Measurements from ENCODE around the gene SUPT20H. TPM values are rescaled to one million over a fixed set of nuclear protein-coding genes. Genes with fewer than 3 reads are reported as not detected.

SUPT20H gene
- total and polyA plus RNA-seq, 4 donors: 44.3 to 73.9 (median 69.0) TPM

DNA sequence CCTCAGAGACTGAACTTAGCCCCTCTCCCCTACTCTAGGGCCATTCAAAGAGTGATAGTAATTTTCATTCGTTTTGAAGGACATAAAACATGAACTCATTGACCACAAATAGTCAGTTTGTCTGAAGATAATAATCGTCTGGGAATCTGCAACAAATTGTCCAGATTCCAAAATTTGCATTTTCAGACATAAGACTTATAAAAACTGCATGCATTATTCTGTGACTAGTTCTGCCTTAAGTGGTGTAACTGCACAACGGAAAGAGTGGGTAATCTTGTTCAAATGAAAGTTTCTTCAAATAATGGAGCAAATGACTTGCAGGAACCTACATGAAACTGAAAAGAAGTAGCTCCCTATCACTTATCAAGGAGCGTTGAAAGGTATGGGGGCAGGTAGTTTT is 37.6 kb upstream of the SUPT20H start:
- Histone ChIP-seq H3K4me1 (ENCODE audit: control insufficient read depth, insufficient read depth, low read length) (no peaks in the 10 kb centered on the region), H3K4me3 (ENCODE audit: low read depth, low read length) (no peak overlapping the region), H3K36me3 (ENCODE audit: control insufficient read depth, insufficient read depth, low read length) (no peaks in the 10 kb centered on the region), H3K9me3 (ENCODE audit: control insufficient read depth, insufficient read depth, low read length) (no peaks in the 10 kb centered on the region), H3K27ac (ENCODE audit: low read depth, low read length) (no peak overlapping the region), H3K27me3 (ENCODE audit: control insufficient read depth, insufficient read depth, low read length) (no peaks in the 10 kb centered on the region)
- no peak for DNase-seq (ENCODE audit: low read depth in 4 of 6, low spot score in 6 of 6)
- WGBS (ENCODE audit: insufficient coverage): no CpG with 5 or more reads among the region's 4 CpGs

DNA sequence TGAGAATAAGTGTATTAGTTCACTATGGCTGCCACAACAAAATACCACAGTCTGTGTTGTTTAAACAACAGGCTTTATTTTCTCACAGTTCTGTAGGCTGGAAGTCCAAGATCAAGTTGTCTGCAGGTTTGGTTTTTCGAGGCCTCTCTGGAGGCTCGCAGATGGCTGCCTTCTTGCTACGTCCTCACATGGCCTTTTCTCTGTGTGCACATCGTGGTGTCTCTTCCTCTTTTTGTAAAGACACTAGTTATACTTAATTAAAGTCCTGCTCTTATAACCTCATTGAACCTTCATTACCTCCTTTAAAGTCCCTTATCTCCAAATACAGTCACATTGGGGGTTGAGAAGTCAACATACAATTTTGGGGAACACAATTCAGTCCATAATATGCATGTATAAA is 35.4 kb upstream of the SUPT20H start:
- H3K9me3 ChIP-seq (ENCODE audit: control insufficient read depth, insufficient read depth, low read length): no peaks in the 10 kb centered on the region
- no peak overlapping the region for H3K27ac ChIP-seq (ENCODE audit: low read depth, low read length)
- no peak for DNase-seq (ENCODE audit: low read depth in 4 of 6, low spot score in 6 of 6)
- no peaks in the 10 kb centered on the region for H3K36me3 ChIP-seq (ENCODE audit: control insufficient read depth, insufficient read depth, low read length)
- 93% methylated on average over 2 of the region's 4 CpGs for WGBS (ENCODE audit: insufficient coverage)
- H3K4me1 ChIP-seq (ENCODE audit: control insufficient read depth, insufficient read depth, low read length): no peaks in the 10 kb centered on the region
- no peaks in the 10 kb centered on the region for H3K27me3 ChIP-seq (ENCODE audit: control insufficient read depth, insufficient read depth, low read length)
- no peak overlapping the region for H3K4me3 ChIP-seq (ENCODE audit: low read depth, low read length)

DNA sequence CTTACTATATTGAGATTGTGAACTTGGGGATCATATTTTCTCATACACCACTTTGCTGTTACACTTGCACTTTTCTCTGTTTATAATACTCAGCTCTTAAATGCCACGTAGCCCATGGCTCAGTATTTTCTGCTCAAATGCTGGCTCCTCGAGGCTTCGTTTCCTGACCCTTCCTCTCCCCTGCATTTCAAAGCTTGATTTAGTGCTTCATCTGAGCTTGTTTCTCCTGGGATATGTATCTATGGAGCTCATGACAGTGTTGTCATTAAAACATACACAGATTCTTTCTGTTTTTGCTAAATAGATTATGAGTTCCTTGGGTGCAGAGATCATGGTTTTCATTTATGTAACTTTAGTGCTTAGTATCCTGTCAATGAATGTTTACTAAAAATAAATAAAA is 34.6 kb upstream of the SUPT20H start:
- no peaks in the 10 kb centered on the region for H3K36me3 ChIP-seq (ENCODE audit: control insufficient read depth, insufficient read depth, low read length)
- H3K9me3 ChIP-seq (ENCODE audit: control insufficient read depth, insufficient read depth, low read length): no peaks in the 10 kb centered on the region
- 57% methylated on average over 3 of the region's 3 CpGs for WGBS (ENCODE audit: insufficient coverage)
- no peak overlapping the region for H3K27ac ChIP-seq (ENCODE audit: low read depth, low read length)
- H3K4me3 ChIP-seq (ENCODE audit: low read depth, low read length): no peak overlapping the region
- no peaks in the 10 kb centered on the region for H3K4me1 ChIP-seq (ENCODE audit: control insufficient read depth, insufficient read depth, low read length)
- H3K27me3 ChIP-seq (ENCODE audit: control insufficient read depth, insufficient read depth, low read length): no peaks in the 10 kb centered on the region
- peak in 1 of 6 donors; percentile 5 for DNase-seq (ENCODE audit: low read depth in 4 of 6, low spot score in 6 of 6)

DNA sequence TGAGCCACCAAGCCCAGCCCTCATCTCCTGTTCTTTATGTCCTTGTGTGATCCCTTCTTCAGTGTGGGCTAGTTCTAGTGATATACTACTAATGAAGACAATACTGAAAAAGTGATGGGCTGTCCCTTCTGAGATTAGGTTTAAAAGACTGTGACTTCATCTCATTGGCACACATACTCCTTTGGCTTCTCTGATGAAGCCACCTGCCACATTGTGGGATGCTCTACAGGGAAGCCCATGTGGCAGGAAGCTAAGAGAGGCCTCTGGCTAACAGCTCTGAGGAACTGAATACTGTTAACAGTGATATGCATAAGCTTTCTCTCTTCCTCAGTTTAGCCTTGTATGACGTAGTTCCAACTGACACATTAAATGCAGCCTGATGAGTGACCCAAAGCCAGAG is 32.3 kb upstream of the SUPT20H start:
- H3K4me1 ChIP-seq (ENCODE audit: control insufficient read depth, insufficient read depth, low read length): no peaks in the 10 kb centered on the region
- no peak overlapping the region for H3K4me3 ChIP-seq (ENCODE audit: low read depth, low read length)
- H3K9me3 ChIP-seq (ENCODE audit: control insufficient read depth, insufficient read depth, low read length): no peaks in the 10 kb centered on the region
- WGBS (ENCODE audit: insufficient coverage): no CpG with 5 or more reads among the region's 1 CpG
- no peaks in the 10 kb centered on the region for H3K27me3 ChIP-seq (ENCODE audit: control insufficient read depth, insufficient read depth, low read length)
- H3K36me3 ChIP-seq (ENCODE audit: control insufficient read depth, insufficient read depth, low read length): no peaks in the 10 kb centered on the region
- DNase-seq (ENCODE audit: low read depth in 4 of 6, low spot score in 6 of 6): no peak
- H3K27ac ChIP-seq (ENCODE audit: low read depth, low read length): no peak overlapping the region

DNA sequence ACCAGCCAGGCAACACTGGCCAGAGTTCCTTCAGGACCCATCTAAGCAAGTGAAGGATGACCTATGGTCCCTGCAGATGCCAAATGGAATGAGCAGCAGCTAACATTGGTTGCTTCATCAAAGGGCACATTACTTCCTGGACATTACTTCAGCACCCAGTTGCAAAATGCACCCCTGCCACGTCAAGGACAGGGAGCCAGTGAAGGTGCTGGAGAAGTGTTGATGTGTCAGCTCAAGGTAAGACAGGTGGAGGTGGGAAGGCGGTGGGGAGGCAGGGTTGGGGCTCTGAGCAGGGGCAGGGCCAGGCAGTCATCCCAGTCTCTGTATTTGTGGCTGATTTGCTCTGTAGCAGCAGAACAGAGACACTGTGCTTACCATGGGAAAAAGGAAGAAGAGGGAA is 31.4 kb upstream of the SUPT20H start:
- 94% methylated on average over 2 of the region's 2 CpGs for WGBS (ENCODE audit: insufficient coverage)
- DNase-seq (ENCODE audit: low read depth in 4 of 6, low spot score in 6 of 6): no peak
- Histone ChIP-seq H3K27me3 (ENCODE audit: control insufficient read depth, insufficient read depth, low read length) (no peaks in the 10 kb centered on the region), H3K4me1 (ENCODE audit: control insufficient read depth, insufficient read depth, low read length) (no peaks in the 10 kb centered on the region), H3K36me3 (ENCODE audit: control insufficient read depth, insufficient read depth, low read length) (no peaks in the 10 kb centered on the region), H3K9me3 (ENCODE audit: control insufficient read depth, insufficient read depth, low read length) (no peaks in the 10 kb centered on the region), H3K4me3 (ENCODE audit: low read depth, low read length) (no peak overlapping the region), H3K27ac (ENCODE audit: low read depth, low read length) (no peak overlapping the region)

DNA sequence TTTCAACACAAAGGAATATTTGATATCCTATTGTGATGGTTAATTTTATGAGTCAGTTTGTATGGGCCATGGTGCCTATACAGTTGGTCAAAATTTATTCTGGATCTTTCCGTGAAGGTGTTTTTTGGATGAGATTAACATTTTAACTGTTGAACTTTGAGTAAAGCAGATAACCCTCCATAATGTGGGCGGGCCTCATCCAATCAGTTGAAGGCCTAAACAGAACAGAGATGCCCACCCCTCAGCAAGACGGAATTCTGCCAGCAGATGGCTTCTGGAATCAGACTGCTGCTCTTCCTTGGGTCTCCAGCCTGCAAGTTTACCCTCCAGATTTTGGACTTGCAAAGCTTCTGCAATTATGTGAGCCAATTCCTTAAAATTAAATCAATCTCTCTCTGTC is 30.0 kb upstream of the SUPT20H start:
- WGBS (ENCODE audit: insufficient coverage): 82% methylated on average over 2 of the region's 3 CpGs
- no peaks in the 10 kb centered on the region for H3K4me1 ChIP-seq (ENCODE audit: control insufficient read depth, insufficient read depth, low read length)
- H3K36me3 ChIP-seq (ENCODE audit: control insufficient read depth, insufficient read depth, low read length): no peaks in the 10 kb centered on the region
- H3K27me3 ChIP-seq (ENCODE audit: control insufficient read depth, insufficient read depth, low read length): no peaks in the 10 kb centered on the region
- DNase-seq (ENCODE audit: low read depth in 4 of 6, low spot score in 6 of 6): no peak
- H3K27ac ChIP-seq (ENCODE audit: low read depth, low read length): no peak overlapping the region
- H3K4me3 ChIP-seq (ENCODE audit: low read depth, low read length): no peak overlapping the region
- H3K9me3 ChIP-seq (ENCODE audit: control insufficient read depth, insufficient read depth, low read length): no peaks in the 10 kb centered on the region

DNA sequence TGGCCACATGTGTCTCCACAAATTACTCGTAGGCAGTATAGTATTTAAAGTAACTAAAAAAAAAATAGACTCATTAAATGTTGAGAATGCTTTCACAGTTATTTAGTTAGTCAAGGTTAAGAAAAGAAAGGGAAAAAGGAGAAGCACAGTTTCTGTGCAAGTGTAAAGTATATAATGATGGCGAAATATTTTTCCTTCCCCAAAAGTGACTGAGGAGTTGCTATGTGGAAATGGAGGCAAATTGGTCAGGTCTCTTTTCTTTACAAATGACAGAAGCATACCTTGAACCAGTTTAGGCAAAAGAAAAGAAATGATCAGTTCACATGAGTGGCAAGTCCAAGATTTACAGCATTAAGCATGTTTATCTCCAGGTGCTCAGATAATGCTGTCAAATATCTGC is 28.0 kb upstream of the SUPT20H start:
- H3K9me3 ChIP-seq (ENCODE audit: control insufficient read depth, insufficient read depth, low read length): no peaks in the 10 kb centered on the region
- no peak overlapping the region for H3K27ac ChIP-seq (ENCODE audit: low read depth, low read length)
- no peak for DNase-seq (ENCODE audit: low read depth in 4 of 6, low spot score in 6 of 6)
- no peaks in the 10 kb centered on the region for H3K4me1 ChIP-seq (ENCODE audit: control insufficient read depth, insufficient read depth, low read length)
- H3K36me3 ChIP-seq (ENCODE audit: control insufficient read depth, insufficient read depth, low read length): no peaks in the 10 kb centered on the region
- H3K4me3 ChIP-seq (ENCODE audit: low read depth, low read length): no peak overlapping the region
- H3K27me3 ChIP-seq (ENCODE audit: control insufficient read depth, insufficient read depth, low read length): no peaks in the 10 kb centered on the region
- WGBS (ENCODE audit: insufficient coverage): no CpG with 5 or more reads among the region's 2 CpGs

DNA sequence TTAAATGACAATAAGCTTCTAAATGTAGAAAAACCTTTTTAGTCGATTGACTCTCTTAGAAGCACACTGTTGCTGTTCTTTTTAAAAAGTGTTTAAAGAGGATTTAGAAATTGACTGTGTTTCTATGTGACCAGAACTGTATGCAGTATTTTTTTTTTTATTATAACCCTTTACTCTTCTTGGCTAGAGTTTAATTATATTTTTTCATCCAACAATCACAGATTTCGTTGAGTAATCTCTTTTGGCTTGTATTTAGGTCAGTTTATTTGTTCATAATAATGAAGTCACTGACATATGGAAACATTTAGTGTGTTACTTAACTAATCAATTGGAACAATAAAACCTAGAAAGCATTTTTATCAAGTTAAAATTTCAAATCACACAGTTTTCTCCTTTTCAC is 26.1 kb upstream of the SUPT20H start:
- Histone ChIP-seq H3K36me3 (ENCODE audit: control insufficient read depth, insufficient read depth, low read length) (no peaks in the 10 kb centered on the region), H3K27ac (ENCODE audit: low read depth, low read length) (no peak overlapping the region), H3K27me3 (ENCODE audit: control insufficient read depth, insufficient read depth, low read length) (no peaks in the 10 kb centered on the region), H3K9me3 (ENCODE audit: control insufficient read depth, insufficient read depth, low read length) (no peaks in the 10 kb centered on the region), H3K4me1 (ENCODE audit: control insufficient read depth, insufficient read depth, low read length) (no peaks in the 10 kb centered on the region), H3K4me3 (ENCODE audit: low read depth, low read length) (no peak overlapping the region)
- no peak for DNase-seq (ENCODE audit: low read depth in 4 of 6, low spot score in 6 of 6)
- WGBS (ENCODE audit: insufficient coverage): no CpG with 5 or more reads among the region's 2 CpGs

DNA sequence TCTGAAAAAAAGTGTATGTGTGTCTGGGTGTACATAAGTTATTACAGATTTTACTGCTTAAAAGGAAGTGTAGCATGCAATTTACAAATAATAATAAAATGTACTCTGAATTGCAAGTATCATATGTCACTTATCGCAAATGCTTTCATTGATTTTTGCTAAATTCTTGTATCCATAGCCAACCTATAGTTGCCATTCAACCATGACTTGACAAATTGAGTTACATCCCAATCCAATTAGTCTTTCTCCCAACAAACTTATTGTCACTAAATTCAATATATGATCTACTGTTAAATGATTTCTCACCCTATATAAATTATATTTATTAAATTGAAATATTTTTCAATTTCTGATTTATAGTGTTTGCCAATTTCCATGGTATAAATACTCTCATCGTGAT is 17.3 kb upstream of the SUPT20H start:
- no peak for DNase-seq (ENCODE audit: low read depth in 4 of 6, low spot score in 6 of 6)
- Histone ChIP-seq H3K9me3 (ENCODE audit: control insufficient read depth, insufficient read depth, low read length) (no peaks in the 10 kb centered on the region), H3K4me3 (ENCODE audit: low read depth, low read length) (no peak overlapping the region), H3K27ac (ENCODE audit: low read depth, low read length) (no peak overlapping the region), H3K36me3 (ENCODE audit: control insufficient read depth, insufficient read depth, low read length) (no peaks in the 10 kb centered on the region), H3K4me1 (ENCODE audit: control insufficient read depth, insufficient read depth, low read length) (no peaks in the 10 kb centered on the region), H3K27me3 (ENCODE audit: control insufficient read depth, insufficient read depth, low read length) (no peaks in the 10 kb centered on the region)
- no CpG with 5 or more reads among the region's 2 CpGs for WGBS (ENCODE audit: insufficient coverage)

DNA sequence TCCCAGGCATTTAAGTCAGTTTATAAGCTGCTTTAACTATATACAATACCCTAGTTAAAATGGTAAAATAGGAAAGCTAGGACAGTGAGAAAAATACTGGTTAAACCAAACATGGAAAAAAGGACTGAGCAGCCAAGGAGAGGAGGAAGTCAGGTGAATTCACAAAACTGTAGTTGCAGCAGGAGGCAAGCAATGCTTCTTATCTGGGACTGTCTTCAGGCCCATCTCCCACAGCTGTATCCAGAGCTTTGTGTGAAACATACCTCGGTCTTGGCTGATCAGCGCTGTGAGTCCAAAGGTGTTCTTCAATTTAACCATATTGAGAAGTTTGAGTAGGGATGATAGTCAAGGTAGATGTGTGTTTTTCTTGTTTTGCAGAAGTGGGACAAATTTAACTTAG is 15.7 kb upstream of the SUPT20H start:
- Histone ChIP-seq H3K9me3 (ENCODE audit: control insufficient read depth, insufficient read depth, low read length) (no peaks in the 10 kb centered on the region), H3K4me1 (ENCODE audit: control insufficient read depth, insufficient read depth, low read length) (no peaks in the 10 kb centered on the region), H3K4me3 (ENCODE audit: low read depth, low read length) (no peak overlapping the region), H3K36me3 (ENCODE audit: control insufficient read depth, insufficient read depth, low read length) (no peaks in the 10 kb centered on the region), H3K27ac (ENCODE audit: low read depth, low read length) (no peak overlapping the region), H3K27me3 (ENCODE audit: control insufficient read depth, insufficient read depth, low read length) (no peaks in the 10 kb centered on the region)
- no peak for DNase-seq (ENCODE audit: low read depth in 4 of 6, low spot score in 6 of 6)
- WGBS (ENCODE audit: insufficient coverage): no CpG with 5 or more reads among the region's 2 CpGs

Data from spinal cord (tissue), 10 donors.